CD4-positive, alpha-beta T cell treated with Interleukin-12 subunit alpha and Interleukin-12 subunit beta, for 1 hour (primary cell): Measurements from ENCODE around the gene PRKCA.

Experiments used
- DNase-seq: peaks from one replicate; pipeline ENCODE4 v3.0.0-alpha.2; 2020

Gene PRKCA

DNA sequence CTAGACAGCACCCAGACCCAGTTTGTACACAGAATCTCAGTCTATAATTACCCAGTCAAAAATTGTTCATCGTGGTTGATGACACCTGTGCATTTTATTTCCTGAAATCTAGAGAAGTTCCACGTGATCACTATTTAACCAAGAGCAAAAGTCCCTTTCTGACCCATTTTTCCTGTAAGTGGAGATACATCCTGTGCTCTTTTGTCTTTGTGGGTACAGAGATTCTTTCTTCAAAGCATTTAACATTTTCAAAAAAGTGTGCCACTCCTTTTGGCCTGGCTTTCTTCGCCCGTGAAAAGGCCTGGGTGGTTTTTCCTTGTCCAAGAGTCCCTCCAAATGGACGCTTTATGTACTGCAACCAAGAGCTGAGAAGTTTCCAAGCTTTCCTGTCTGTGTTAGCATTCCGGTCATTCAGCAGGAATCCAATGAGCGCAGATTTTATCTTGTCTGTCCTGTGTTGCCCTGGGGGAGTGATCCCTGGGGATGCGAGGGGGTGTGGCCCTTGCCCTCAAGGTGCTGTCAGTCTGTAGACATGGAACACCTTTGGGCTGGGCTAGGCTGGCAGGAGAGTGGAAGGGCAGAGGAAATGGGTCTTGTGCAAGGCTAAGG, 371.4 kb downstream of the PRKCA start:
- peak; percentile 78 for DNase-seq

DNA sequence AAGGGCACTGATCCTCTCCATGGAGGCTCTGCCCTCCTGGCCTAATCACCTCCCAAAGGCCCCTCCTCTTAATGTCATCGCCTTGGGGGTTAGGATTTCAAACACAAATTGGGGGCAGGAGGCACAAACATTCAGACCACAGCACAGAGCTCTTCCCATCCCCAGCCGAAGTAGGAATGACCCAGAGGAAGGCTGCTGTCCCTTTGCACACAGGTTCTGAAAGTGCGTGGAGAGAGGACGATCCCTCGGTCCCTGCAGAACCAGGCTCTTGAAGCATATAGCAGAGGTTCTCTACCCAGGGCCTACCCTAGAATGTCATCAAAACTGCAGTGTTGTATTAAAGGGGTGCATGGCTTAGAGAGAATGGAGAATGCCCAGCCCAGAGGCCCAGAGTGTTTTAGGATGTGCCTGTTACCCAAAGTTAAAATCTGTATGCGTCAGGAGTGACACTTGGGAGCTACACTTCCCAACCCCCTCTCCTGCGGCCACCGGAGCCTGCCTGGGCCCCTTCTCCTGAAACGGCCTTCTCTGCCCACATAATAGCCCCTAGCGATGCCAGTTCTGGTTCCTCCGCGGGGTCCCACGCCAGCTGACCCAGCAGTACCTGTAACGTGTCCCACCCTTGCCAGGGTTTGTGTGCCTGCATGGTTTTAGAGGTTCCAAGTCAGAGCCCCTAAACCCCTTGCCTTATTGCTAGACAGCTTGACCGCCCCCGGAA, 373.0 kb downstream of the PRKCA start:
- no peak for DNase-seq

DNA sequence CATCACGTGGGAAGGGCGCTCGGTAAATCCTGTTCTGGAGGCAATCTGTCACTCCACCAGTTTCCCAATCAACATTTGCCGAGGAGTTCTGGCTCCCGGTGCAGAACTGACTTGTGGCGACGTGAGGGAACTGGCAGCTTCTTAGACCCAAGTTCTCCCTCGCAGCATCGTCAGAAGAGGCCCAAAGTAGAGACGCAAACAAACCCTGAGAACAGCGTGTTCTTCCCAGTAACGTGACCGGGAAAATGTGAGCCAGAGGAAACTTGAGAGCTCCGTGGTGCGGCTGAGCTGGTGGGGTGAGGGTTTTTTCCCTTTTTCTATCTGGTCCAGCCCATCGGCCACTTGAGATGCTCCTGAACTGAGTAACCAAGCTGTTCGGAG, 373.6 kb downstream of the PRKCA start:
- DNase-seq, result no peak

DNA sequence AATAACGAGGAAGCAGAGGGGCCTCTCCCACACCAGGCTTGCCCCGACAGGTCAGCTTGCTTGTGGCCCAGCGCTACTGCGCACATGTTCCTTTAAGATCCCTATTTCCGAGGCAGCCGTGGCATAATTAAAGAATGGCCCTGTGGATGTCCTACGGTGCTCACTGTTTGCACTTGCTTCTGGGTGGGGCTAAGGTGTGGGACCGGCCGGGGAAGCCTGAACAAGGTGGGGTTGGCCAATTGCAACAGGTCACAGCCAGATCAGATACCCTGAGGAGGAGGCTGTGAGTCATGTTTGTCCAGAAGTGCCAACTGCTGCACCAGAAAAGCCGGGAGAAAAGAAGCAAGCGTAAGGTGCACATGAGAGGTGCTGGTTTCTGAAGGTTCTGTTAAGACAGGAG, 374.0 kb downstream of the PRKCA start:
- no peak for DNase-seq

- DNase-seq, result no peak
Observed at GRCh38 chr17:66677201-66677981, 375.0 kb downstream of the PRKCA start.

- DNase-seq, result no peak
Observed at GRCh38 chr17:66678061-66678460, 375.6 kb downstream of the PRKCA start.

GRCh38 chr17:66678827-66679226, 376.4 kb downstream of the PRKCA start:
- no peak for DNase-seq

DNA sequence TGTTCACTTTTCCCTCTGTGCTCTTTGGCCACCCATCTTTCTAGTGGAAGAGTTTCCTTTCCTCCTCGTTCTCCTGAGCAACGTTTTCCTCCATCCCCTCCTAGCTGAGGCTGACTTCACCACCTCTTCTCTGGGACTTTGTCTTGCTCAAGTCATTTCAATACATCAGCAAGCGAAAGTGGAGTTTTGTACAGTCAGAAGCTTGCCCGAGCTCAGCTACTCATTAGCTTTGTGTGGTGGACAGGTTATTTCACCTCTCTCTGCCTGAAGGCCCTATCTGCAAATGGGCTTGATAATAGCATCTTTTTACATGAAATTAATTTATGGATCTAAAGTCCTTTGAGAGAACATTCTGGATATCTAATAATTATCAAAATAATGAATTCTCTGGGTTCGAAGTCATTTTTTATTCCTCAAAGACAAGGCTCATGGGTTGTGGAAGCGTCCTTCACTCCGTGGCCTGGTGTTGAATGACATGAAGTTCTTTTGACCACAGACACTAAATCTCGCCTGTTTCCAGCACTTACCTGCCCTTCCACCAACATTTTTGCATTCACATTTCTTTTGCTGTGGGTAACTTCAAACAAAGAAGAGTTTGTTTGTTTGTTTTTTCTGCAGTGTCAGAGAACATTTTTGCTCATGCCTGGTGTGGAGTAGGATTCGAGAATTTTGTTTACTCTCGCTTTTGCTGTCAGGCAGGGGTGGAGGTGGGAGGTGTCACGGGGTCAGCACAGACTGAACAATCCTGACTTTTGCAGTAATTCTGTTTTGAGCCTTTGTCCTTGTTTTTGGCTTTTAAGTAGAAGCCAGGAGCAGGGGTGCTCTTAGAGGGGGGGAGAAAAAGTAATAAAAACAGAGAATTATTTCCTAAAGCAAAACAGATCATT, 377.5 kb downstream of the PRKCA start:
- DNase-seq, result no peak

DNA sequence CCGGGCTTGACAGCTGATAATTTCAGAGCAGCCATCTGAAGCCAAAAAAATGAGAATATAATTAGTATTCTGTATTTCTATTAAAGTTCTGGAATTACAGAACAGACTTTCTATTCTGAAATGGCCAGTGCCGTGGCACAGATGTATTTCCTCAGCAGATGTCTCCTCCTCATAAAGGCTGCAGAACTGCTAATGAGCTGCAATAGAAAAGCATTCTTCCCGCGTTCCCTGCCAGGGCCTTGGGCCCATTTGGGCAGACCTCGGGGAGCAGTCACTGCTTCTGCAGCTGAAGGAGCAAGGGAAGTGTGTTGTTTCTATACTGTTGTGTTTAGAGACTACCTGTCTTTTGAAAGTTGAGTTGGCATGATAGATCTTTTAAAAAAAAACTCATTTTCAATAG, 379.9 kb downstream of the PRKCA start:
- DNase-seq, result no peak

DNA sequence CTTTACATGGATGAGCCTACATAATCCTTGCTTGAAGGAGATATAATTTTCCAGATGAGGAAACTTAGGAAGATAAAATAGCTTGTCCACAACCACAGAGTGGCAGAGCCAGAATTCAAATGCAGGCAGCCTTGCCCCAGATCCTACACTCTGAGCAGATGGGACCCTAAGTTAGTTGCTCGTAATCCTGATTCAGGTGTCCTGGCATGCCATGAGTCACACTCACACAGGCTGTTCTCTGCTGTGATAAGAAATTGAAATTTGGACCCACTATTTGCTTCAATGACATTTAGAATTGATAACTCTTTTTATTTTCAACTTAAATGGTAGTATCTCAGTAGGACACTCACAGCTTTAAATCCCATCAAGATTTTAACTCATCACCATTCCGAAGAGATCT, 381.8 kb downstream of the PRKCA start:
- DNase-seq, result no peak

GRCh38 chr17:66684731-66685130, 382.3 kb downstream of the PRKCA start:
- DNase-seq, result no peak

GRCh38 chr17:66686601-66687000, 384.2 kb downstream of the PRKCA start:
- no peak for DNase-seq

DNA sequence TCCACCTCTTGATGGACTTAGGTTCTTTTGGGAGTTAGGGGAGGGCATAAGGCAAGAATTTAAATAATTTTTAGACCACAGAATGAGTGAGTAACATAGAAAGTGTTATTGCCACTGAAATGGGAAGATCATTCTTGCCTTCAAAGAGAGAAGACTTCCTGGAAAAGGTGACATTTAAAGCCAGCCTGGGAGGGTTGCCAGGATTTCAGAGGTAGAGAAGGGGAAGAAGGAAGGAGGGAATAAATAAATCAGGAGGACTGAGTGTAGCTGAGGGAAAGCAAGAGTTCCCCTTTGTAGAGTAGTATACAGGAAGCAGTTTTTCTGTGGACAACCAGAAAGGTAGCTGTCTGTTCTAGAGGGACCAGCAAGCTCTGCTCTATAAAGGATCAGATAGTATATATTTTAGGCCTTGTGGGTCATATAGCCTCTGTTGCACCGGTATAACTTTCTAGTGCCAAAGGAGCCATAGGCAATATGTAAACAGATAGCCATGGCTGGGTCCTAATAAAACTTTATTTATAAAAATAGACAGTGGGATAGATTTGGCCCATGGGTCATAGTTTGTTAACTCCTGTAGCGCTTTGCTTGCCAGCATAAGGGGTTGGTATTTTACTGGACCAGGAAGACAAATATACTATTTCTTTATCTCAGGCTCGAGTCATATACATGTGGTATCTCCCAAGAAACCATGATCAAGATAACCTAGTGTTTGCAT, 385.3 kb downstream of the PRKCA start:
- DNase-seq, result no peak

DNA sequence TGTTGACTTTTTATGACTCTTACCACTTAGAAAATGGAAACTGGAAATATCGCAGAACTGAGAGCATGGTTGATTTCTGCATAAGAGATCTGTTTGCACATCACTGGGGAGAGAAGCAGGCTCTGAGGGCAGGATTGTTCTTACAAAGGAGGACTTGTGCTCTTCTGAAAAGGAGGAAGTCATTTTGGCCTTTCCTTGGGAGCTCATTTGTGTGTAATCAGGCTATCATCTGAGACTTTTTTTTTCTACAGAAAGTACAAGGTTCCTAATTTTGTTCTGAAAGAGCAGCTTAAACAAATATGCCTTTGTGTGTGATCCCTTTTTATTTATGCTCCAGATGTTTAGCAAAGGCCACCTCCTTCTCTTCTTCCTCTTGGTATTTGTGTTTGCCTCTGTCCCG, 386.8 kb downstream of the PRKCA start:
- DNase-seq, result no peak

GRCh38 chr17:66690166-66690565, 387.8 kb downstream of the PRKCA start:
- DNase-seq, result no peak

DNA sequence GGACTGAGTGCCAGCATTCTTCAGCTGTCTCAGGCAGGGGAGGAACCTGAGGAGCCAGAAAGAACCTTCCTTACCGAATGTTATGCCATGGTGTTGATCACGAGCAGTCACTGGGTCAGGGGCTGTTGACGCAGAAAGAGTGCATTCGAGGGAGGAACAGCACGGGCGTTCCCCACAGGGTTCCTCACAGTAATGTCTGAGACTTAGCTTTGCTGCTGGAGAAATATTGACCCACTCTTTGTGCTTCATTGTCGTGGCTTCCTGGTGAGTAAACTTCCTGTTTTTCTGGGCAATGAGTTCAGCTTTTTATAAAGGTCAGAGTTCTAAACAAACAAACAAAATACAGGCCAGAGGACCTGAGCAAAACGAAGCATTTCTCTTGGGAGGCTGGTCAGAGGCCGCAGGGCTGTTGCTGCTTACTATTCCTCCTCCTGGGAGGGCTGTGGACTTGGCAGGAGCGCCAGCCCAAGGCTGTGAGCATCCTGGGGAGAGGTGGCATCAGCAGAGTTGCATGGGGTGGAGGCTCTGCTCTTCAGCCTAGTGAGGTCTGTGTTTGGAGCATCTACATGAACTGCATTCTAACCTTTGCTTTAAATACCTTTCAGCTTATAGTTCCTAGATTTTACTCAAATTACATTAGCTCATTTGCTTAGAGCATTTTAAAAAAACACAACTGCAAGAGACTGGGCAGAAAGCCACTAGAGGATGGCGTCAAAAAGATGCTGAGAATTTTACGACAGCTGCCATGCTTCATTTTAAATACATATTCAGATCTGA, 389.4 kb downstream of the PRKCA start:
- no peak for DNase-seq

GRCh38 chr17:66692421-66692690, 389.9 kb downstream of the PRKCA start:
- DNase-seq, result no peak

- no peak for DNase-seq
Observed at GRCh38 chr17:66695098-66695497, 392.7 kb downstream of the PRKCA start.

GRCh38 chr17:66698270-66698669, 395.9 kb downstream of the PRKCA start:
- no peak for DNase-seq

DNA sequence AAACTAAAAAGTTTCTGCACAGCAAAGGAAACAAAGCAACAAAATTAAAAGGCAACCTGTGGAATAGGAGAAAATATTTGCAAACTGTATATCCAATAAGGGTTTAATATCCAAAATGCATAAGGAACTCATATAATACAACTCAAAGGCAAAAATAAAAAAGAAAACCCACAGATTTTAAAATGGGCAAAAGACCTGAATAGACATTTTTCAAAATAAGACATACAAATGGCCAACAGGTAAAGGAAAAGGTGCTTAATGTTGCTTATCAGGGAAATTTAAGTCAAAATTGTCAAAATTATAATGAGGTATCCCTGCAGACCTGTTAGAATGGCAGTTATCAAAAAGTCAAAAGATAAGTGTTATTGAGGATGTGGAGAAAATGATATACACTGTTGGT, 399.0 kb downstream of the PRKCA start:
- no peak for DNase-seq

- DNase-seq, result no peak
Observed at GRCh38 chr17:66702106-66702936, 399.9 kb downstream of the PRKCA start.
